OCI-LY1 (cell line): Measurements from ENCODE around the gene DPY19L3.

Source experiments
- EZH2 ChIP-seq: fragments of 200-600 bp; sonication (generic), shearing (Covaris generic); IDR thresholded peaks from 2 replicates; pipeline ENCODE4 v1.8.0; 2017; ENCODE audit warnings: borderline replicate concordance, mixed run types, mild to moderate bottlenecking, antibody characterized with exemption, low read length, moderate library complexity, mixed read lengths
- TF ChIP-seq, protein P1 (sequence below): fragments of 200-600 bp; sonication (generic), shearing (Covaris generic); IDR thresholded peaks from 2 replicates; pipeline ENCODE4 v1.5.1; 2017; ENCODE audit warnings: mild to moderate bottlenecking, antibody characterized with exemption, low read length, moderate library complexity, mixed read lengths

GRCh38 chr19:32530773-32531172 is 125.2 kb downstream of the DPY19L3 start:
- TF ChIP-seq, protein P1, sequence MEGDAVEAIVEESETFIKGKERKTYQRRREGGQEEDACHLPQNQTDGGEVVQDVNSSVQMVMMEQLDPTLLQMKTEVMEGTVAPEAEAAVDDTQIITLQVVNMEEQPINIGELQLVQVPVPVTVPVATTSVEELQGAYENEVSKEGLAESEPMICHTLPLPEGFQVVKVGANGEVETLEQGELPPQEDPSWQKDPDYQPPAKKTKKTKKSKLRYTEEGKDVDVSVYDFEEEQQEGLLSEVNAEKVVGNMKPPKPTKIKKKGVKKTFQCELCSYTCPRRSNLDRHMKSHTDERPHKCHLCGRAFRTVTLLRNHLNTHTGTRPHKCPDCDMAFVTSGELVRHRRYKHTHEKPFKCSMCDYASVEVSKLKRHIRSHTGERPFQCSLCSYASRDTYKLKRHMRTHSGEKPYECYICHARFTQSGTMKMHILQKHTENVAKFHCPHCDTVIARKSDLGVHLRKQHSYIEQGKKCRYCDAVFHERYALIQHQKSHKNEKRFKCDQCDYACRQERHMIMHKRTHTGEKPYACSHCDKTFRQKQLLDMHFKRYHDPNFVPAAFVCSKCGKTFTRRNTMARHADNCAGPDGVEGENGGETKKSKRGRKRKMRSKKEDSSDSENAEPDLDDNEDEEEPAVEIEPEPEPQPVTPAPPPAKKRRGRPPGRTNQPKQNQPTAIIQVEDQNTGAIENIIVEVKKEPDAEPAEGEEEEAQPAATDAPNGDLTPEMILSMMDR = no peak
- TF ChIP-seq EZH2 = no peak
